Epithelial cell of esophagus (primary cell): ENCODE measurements around the gene COX10.

Experiments used
- DNase-seq: peaks from one replicate; pipeline ENCODE4 v3.0.0; 2010; ENCODE audit warnings: low read depth
- H3K4me3 ChIP-seq: 2 replicates; pipeline ENCODE4 v1.5.1; 2011; ENCODE audit warnings: mild to moderate bottlenecking, low read length, control low read depth
- TF ChIP-seq, protein P1 (sequence below): IDR thresholded peaks from 2 replicates; pipeline ENCODE4 v1.5.1; 2011; ENCODE audit warnings: low read depth, mild to moderate bottlenecking, low read length, control low read depth, inconsistent platforms; ENCODE audit not compliant: insufficient read depth; ENCODE audit errors: missing control alignments

COX10 gene

DNA sequence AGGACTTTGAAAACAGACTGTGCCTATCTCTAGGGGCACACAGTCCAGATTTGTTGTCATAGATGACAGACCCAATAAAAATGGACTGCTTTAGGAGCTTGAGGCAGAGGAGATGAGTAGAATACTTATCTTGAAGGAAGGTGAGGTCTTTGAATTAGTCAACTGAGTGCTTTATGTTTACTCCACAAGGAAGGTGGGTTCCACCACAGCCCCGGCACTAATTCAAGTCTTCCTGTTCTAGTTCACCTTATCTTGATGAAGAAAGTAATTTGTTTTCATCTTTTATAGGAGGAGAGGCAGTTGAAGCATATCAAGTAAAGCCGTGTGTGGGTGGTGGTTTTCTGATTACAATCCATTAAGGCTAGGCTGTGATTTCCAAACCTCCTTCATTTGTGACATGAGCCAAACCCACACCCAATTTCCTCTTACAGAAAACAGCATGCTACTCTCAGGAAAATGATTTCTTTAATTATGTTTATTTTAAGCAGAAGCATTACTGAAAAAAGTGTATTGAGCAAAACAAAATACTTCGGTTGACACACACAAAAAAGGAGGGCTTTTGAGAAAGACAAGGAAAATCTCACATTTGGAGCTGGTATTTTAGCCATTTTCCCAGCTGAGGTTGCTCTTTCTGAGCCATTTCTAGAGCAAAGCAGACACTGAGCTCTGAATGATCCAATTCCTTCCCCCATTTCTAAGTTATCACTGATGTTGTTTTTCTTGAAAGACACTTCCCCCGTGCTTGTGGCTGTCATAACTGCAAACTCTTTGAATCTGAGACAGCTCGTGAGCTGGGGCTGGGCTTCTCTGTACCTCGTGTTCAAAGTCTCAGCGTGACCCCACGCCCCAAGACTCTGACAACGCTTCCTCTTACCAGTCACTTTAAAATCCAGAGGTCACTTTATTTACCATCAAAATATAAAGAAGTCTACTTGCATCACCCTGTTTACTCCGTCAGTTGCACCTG lies 132.0 kb downstream of the COX10 start:
- DNase-seq, result no peak
- TF ChIP-seq, protein P1, sequence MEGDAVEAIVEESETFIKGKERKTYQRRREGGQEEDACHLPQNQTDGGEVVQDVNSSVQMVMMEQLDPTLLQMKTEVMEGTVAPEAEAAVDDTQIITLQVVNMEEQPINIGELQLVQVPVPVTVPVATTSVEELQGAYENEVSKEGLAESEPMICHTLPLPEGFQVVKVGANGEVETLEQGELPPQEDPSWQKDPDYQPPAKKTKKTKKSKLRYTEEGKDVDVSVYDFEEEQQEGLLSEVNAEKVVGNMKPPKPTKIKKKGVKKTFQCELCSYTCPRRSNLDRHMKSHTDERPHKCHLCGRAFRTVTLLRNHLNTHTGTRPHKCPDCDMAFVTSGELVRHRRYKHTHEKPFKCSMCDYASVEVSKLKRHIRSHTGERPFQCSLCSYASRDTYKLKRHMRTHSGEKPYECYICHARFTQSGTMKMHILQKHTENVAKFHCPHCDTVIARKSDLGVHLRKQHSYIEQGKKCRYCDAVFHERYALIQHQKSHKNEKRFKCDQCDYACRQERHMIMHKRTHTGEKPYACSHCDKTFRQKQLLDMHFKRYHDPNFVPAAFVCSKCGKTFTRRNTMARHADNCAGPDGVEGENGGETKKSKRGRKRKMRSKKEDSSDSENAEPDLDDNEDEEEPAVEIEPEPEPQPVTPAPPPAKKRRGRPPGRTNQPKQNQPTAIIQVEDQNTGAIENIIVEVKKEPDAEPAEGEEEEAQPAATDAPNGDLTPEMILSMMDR, result no peak
- H3K4me3 ChIP-seq, result no peak overlapping the region

DNA sequence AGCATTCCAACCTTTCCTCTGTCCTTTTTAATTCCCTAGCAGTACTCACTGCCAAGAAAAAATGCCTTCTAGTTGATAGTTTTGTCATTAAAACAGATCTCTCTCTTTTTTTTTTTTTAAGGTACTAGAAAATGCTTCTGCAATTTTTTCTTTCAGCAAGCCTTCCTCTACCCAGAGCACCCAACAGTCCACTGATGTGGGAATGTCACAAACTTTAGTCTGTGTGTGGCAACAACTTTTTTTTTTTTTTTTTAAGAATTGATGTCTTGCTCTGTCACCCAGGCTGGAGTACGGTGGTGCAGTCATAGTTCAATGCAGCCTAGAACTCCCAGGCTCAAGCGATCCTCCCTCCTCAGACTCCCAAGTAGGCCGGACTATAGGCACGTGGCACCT lies 132.7 kb downstream of the COX10 start:
- no peak overlapping the region for H3K4me3 ChIP-seq
- DNase-seq, result no peak
- TF ChIP-seq, protein P1, result no peak

DNA sequence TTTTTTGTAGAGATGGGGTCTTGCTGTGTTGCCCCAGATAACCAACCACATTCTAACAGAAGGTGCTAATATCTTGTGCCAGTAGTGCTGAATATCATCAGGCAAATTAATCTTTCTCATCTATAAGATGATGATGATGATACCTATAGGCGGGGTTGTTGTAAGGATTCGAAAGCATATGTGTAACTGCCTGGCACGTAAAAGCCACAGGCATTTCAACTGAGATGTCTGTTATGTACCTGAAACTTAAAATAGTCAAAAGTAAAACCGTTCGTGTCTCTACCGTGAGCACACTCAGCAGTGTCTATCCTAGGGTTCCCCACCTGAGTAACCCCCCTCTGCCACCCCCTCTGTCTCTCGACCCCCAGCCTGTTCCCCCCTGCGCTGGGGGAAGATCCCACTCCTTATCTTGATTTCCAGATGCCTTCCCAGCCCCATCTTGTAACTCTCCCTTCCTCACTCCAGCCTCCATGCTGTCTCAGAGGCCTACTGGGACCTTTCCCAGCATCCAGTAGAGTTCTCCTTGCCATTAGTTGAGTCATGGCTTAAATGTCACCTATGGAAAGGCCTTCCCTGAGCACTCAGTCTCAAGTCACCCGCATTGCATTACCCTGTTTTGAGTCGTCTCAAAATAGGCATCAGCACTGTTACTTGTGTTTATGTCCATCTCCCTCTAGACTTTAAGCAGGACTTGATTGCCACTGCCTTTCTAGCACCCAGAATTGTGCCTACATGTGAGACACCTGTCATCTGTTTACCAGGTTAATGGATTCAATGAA lies 133.3 kb downstream of the COX10 start:
- no peak for DNase-seq
- TF ChIP-seq, protein P1, result no peak
- H3K4me3 ChIP-seq, result no peak overlapping the region

DNA sequence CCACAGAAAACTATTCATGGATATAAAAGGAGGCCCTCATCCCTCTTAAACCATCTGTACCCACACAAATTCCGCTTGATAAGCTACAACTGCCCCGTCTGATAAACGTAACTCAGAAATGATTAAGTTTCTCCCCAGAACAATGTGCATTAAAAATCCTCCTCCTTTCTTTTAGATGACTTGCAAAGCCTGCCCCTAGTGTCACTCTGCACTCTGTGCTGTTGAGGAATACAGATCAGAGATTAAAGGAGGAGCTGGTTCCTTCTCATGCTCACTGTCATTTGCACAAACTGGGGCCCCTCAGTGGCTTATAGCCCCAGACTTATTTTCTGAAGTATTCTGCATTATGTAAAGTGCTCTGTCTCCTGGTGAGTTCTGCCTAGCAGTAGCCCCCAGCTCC lies 134.1 kb downstream of the COX10 start:
- TF ChIP-seq, protein P1, result peak; percentile 48
- no peak for DNase-seq
- no peak overlapping the region for H3K4me3 ChIP-seq

DNA sequence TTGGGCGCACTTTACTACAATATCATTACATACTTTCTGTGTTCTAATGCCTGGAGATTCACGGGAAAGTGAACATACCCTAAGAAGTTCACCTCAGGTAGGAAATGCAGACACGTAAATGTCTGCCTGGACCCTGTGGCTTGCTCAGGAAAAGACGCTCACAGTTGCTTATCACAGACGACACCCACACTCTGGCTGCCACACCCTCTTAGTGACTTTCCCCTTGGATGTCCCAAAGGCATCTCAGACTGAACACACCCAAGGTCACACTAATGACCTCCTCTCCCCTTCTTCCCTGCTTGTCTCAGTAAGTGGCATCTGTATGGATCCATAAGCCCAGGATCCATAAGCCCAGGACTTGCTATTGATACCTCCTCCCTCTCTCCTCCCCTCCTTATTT lies 134.8 kb downstream of the COX10 start:
- TF ChIP-seq, protein P1, result no peak
- no peak for DNase-seq
- H3K4me3 ChIP-seq, result no peak overlapping the region

DNA sequence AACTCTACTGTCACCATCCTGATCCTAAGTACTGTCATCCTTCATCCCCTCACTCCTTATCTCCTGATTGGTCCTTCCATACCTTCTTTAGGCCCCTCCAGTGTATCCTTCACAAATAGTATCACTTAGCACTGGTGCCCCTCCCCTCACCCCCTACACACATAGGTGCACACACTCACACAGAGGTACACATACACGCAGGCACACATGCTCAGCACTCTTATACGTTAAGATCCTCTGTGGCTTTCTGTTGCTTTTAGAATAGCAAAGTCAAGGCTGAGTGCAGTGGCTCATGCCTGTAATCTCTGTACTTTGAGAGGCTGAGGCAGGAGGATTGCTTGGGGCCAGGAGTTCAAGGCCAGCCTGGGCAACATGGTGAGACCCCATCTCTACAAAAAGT lies 135.2 kb downstream of the COX10 start:
- H3K4me3 ChIP-seq, result no peak overlapping the region
- TF ChIP-seq, protein P1, result no peak
- no peak for DNase-seq

DNA sequence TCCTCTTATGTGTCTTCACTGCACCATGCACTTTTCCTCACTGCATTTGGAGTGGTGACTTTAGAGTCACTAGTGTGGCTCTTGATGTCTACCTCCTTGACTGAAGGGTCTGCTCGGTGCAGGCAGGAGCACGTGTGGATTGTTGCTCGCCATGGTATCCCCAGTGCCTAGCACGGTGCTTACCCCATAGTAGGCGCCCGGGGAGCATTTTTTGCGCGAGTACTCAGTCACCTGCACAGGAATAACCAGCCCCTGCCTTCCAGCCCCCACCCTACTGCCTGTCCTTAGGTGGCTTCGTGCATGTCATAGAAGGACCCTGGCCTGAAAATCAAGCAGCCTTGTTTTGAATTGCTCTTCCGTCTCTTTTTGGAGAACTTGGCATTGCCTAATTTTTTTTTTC lies 136.1 kb downstream of the COX10 start:
- no peak overlapping the region for H3K4me3 ChIP-seq
- no peak for DNase-seq
- TF ChIP-seq, protein P1, result no peak
